WTC11 (cell line): ENCODE measurements around the gene DCXR.

Source experiments
- ATF1 ChIP-seq: sonication (generic); formaldehyde crosslinking; IDR thresholded peaks from 2 replicates; pipeline ENCODE4 v1.8.1; 2023; ENCODE audit warnings: mild to moderate bottlenecking, moderate library complexity, missing genetic modification reagents
- FOXP1 ChIP-seq: sonication (generic); formaldehyde crosslinking; IDR thresholded peaks from 2 replicates; pipeline ENCODE4 v1.8.0; 2022; ENCODE audit warnings: missing genetic modification reagents, mild to moderate bottlenecking, moderate library complexity, borderline replicate concordance
- GABPB1 ChIP-seq: sonication (generic); formaldehyde crosslinking; IDR thresholded peaks from 2 replicates; pipeline ENCODE4 v1.8.1; 2023; ENCODE audit warnings: mild to moderate bottlenecking, missing genetic modification reagents
- ZNF671 ChIP-seq: fragments of 250-450 bp; sonication (Bioruptor Pico); IDR thresholded peaks from 2 replicates; pipeline ENCODE4 v1.8.0; 2021; ENCODE audit warnings: mild to moderate bottlenecking
- TF ChIP-seq, protein P1 (sequence below): fragments of 200-600 bp; IDR thresholded peaks from 2 replicates; pipeline ENCODE4 v1.8.0; 2022; ENCODE audit warnings: antibody characterized with exemption
- TF ChIP-seq, protein P2 (sequence below): sonication (generic); formaldehyde crosslinking; IDR thresholded peaks from 2 replicates; pipeline ENCODE4 v1.8.1; 2023; ENCODE audit warnings: mild to moderate bottlenecking, missing genetic modification reagents, moderate library complexity
- TF ChIP-seq, protein P3 (sequence below): sonication (generic); formaldehyde crosslinking; IDR thresholded peaks from 2 replicates; pipeline ENCODE4 v1.8.0; 2022; ENCODE audit warnings: missing genetic modification reagents

DNA sequence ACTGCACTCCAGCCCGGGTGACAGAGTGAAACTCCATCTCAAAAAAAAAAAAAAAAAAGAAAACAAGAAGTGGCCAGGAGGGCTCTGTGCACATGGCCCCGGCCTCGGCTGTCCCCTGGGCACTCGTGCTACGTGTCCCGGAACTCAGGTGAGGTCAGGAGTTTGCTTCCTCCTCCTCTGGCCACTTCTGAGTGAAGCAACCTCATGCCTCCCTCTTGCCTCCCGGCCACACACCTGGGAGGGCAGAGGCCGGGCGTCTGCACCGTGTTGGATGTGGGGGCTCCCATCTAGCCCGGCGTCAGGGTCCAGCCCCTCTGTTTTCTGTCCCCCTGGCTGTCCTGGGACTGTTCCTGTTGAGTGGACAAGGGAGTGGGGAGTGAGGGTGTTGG is 37.9 kb downstream of the DCXR start:
- TF ChIP-seq FOXP1 (CRISPR knock-in tag) = no peak
- TF ChIP-seq ATF1 = no peak
- TF ChIP-seq, protein P1, sequence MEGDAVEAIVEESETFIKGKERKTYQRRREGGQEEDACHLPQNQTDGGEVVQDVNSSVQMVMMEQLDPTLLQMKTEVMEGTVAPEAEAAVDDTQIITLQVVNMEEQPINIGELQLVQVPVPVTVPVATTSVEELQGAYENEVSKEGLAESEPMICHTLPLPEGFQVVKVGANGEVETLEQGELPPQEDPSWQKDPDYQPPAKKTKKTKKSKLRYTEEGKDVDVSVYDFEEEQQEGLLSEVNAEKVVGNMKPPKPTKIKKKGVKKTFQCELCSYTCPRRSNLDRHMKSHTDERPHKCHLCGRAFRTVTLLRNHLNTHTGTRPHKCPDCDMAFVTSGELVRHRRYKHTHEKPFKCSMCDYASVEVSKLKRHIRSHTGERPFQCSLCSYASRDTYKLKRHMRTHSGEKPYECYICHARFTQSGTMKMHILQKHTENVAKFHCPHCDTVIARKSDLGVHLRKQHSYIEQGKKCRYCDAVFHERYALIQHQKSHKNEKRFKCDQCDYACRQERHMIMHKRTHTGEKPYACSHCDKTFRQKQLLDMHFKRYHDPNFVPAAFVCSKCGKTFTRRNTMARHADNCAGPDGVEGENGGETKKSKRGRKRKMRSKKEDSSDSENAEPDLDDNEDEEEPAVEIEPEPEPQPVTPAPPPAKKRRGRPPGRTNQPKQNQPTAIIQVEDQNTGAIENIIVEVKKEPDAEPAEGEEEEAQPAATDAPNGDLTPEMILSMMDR = no peak
- TF ChIP-seq, protein P2, sequence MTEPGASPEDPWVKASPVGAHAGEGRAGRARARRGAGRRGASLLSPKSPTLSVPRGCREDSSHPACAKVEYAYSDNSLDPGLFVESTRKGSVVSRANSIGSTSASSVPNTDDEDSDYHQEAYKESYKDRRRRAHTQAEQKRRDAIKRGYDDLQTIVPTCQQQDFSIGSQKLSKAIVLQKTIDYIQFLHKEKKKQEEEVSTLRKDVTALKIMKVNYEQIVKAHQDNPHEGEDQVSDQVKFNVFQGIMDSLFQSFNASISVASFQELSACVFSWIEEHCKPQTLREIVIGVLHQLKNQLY (CRISPR knock-in tag) = no peak
- TF ChIP-seq, protein P3, sequence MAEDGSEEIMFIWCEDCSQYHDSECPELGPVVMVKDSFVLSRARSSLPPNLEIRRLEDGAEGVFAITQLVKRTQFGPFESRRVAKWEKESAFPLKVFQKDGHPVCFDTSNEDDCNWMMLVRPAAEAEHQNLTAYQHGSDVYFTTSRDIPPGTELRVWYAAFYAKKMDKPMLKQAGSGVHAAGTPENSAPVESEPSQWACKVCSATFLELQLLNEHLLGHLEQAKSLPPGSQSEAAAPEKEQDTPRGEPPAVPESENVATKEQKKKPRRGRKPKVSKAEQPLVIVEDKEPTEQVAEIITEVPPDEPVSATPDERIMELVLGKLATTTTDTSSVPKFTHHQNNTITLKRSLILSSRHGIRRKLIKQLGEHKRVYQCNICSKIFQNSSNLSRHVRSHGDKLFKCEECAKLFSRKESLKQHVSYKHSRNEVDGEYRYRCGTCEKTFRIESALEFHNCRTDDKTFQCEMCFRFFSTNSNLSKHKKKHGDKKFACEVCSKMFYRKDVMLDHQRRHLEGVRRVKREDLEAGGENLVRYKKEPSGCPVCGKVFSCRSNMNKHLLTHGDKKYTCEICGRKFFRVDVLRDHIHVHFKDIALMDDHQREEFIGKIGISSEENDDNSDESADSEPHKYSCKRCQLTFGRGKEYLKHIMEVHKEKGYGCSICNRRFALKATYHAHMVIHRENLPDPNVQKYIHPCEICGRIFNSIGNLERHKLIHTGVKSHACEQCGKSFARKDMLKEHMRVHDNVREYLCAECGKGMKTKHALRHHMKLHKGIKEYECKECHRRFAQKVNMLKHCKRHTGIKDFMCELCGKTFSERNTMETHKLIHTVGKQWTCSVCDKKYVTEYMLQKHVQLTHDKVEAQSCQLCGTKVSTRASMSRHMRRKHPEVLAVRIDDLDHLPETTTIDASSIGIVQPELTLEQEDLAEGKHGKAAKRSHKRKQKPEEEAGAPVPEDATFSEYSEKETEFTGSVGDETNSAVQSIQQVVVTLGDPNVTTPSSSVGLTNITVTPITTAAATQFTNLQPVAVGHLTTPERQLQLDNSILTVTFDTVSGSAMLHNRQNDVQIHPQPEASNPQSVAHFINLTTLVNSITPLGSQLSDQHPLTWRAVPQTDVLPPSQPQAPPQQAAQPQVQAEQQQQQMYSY (CRISPR knock-in tag) = no peak
- TF ChIP-seq GABPB1 = 0 out of 2 replicates have a peak, but pooled peaks have one; percentile 12
- no peak for TF ChIP-seq ZNF671
